ENCODE data around the gene PBX1.

PBX1 gene

DNA sequence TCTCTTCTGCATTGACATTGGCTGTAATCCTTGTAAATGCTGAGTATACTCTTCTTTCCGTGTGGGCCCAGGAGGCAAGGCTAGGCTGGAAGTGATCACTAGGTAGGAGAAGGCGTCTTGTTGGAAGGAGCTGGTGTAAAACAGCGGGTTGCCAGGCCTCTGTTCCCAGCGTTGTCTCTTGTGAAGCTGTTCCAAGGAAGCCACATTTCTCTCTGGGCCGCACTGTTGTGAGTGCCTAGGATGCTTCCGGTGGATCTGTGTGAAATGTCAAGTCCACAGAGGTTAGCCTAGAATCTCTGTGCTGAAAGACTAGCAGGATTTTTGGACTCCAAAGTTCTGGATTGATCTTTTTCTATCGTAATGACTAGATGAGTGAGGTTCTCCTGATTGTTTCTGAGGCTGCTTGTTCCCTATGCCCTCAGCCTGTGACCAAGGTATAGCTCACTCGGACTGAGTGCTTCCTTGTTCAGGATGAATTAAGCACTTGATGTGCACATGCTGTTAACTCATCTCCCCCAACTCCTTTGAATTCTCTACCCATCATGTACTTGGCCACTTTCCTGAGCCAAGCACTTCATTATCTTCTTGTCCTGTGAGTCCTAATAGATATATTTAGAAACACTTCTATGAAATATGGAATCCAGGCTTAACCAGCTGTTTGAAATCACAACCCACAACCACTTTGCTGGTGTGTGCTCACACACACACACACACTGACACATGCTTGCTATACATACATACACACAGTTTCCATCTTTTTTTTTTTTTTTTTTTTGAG lies 63.3 kb downstream of the PBX1 start:
- no peak for DNase-seq

- DNase-seq: no peak
These were observed 64.8 kb downstream of the PBX1 start for GRCh38 chr1:164623805-164624204.

- DNase-seq: no peak
These were observed 65.4 kb downstream of the PBX1 start for GRCh38 chr1:164624400-164624799.

- no peak for DNase-seq
These were observed 66.1 kb downstream of the PBX1 start for GRCh38 chr1:164625004-164625617.

GRCh38 chr1:164628772-164629171 lies 69.8 kb downstream of the PBX1 start:
- DNase-seq: no peak

- no peak for DNase-seq
These were observed 71.0 kb downstream of the PBX1 start for GRCh38 chr1:164629971-164630370.

GRCh38 chr1:164630626-164631396 lies 71.8 kb downstream of the PBX1 start:
- DNase-seq: no peak

GRCh38 chr1:164631751-164632150 lies 72.8 kb downstream of the PBX1 start:
- DNase-seq: no peak

GRCh38 chr1:164633997-164634396 lies 75.0 kb downstream of the PBX1 start:
- DNase-seq: no peak

GRCh38 chr1:164635059-164635802 lies 76.2 kb downstream of the PBX1 start:
- no peak for DNase-seq

GRCh38 chr1:164635803-164636731 lies 77.1 kb downstream of the PBX1 start:
- no peak for DNase-seq

DNA sequence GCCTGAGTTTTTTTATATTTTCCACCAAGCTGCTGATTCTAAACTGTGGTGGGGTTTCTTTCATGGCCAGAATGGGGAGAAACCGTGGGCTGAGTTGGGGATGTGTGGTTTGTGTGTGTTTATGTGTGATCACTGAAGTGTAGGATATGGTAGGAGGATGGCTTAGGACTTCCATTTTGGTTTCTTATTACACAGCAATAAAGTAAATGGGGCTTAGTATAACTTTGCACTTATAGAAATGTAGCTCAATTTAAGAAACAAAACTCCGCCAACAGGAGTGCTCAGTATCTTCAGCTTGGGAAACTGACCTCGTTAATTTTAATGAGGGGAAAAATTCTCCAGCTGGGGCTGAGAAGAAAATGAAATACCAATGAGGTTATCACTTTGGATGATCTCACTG lies 77.8 kb downstream of the PBX1 start:
- DNase-seq: no peak

GRCh38 chr1:164637461-164638375 lies 78.7 kb downstream of the PBX1 start:
- no peak for DNase-seq

DNA sequence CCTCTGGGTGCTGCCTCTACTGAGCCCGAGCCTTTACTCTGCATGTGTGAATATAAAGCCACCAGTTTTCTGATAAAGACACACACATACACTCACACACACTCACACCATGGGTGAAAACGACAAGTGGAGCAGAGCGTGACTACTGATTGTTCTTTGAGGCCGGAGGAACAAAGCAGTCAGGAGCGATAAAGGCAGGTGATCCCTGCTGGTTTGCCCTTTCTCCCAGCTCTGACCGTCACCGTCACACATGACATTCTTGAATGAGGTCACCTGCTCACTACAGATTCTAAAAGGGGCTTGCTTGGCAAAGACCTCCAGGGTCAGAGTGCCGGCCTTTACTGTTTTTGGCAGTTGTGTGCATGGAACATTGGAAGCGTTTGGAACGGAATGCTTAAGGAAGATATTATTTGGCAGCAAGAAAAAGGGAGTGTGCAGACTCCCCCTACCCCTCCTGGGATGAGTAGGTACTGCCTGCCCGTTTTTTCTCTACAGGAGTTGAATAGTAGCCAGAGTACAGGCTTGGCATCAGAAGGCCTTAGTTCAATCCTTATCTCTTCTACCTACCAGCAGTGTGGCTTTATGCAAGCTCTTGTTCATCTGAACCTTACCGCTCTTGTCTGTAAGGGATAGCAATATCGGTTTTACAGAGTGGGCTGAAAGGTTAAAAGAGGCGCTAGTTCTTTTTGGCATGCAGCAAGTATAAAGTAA lies 79.7 kb downstream of the PBX1 start:
- no peak for DNase-seq

GRCh38 chr1:164640686-164641352 lies 81.8 kb downstream of the PBX1 start:
- no peak for DNase-seq

DNA sequence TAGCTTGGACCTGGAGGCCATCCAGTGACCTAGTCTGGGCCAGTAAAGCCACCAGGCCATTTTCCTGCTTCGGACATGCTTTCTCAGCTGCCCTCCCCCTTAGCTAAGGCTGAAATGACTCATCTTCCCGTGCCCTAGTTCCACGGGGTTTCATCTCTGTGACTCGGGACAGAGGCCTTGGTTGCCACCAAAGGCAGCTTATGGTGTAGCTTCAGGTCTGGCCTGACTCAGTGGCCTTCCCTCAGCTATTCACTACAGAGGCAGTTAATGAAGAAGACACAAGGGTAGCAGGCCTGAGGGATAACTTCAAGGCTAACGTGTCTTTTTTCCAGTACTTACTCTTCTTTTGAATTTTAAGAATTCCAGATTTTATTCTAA lies 82.4 kb downstream of the PBX1 start:
- no peak for DNase-seq

GRCh38 chr1:164643018-164643417 lies 84.0 kb downstream of the PBX1 start:
- DNase-seq: no peak

- DNase-seq: no peak
These were observed 85.3 kb downstream of the PBX1 start for GRCh38 chr1:164644268-164644667.

DNA sequence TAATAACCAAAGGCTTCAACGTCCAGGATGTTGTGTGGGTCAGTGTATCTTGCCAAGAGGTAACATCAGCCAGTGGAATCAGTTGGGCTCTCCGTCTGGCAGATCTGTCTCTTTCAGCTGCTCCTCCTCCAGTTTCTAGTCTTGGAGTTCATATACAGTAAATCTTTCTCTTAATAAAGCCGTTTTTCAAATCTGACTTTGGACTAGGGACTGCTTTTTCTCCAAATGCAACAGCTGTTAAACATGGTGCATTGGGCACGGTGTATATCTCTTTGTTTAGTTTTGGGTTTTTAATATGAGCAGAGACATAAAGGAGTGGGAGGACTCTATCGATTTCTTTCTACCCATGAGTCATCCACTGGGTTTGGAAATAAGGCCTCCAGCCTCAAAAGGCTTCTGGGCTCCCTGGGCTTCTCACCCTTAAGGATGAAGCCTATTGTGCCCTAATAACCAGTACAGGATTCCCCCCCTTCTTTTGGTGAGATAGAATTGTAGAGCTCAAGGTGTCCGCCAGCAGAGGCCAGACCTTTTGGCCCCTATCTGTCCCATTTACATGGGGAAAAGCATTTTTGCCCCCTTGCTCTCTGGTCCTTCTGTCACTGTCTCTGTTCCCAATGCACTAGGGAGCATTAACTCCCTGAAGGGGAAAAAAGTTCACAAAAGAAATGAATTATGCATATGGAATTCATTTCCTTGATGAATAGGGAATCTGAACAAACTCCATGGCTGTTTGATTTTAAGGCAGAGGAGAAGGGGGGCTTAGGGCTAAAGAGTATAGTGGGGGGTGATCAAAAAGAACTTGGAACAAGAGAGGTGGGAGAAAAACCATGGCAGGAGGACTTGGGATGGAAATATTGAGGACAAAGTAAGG lies 86.0 kb downstream of the PBX1 start:
- no peak for DNase-seq
